T-helper 1 cell (primary cell): Measurements from ENCODE around the gene PRR30.
A peak's percentile ranks its signal among the peaks of the same experiment; 100 is the strongest.
"Not testable (repeated sequence)": the region's sequence is repeated elsewhere in the genome, so short reads cannot be mapped to it uniquely, and the experiment has no call there.

Experiments
- DNase-seq, 5 donors: peaks; one replicate each; pipeline ENCODE4 v3.0.0-alpha.2; 2012 to 2020

The PRR30 gene

GRCh38 chr2:27127883-27128667 is 11.1 kb downstream of the PRR30 start:
- DNase-seq = no peak

- no peak for DNase-seq
These were observed 12.9 kb downstream of the PRR30 start for GRCh38 chr2:27126252-27126710.

GRCh38 chr2:27125104-27125503 is 14.1 kb downstream of the PRR30 start:
- no peak for DNase-seq

- DNase-seq = peak; percentile 49 to 68 (median 59)
These were observed 15.7 kb downstream of the PRR30 start, which contains the start of gene ABHD1 for GRCh38 chr2:27123302-27124150. TSS of gene ABHD1 (plus strand) at chr2:27123815. CDS start at chr2:27123949, 134 bp downstream.

- no peak for DNase-seq
These were observed 16.4 kb downstream of the PRR30 start for GRCh38 chr2:27122791-27123190.

GRCh38 chr2:27121906-27122305 is 17.3 kb downstream of the PRR30 start:
- no peak for DNase-seq

GRCh38 chr2:27119330-27119670 is 19.9 kb downstream of the PRR30 start:
- not testable (repeated sequence) for DNase-seq

- no peak for DNase-seq
These were observed 20.5 kb downstream of the PRR30 start, which contains the start of gene CGREF1 for GRCh38 chr2:27118525-27119329. TSS of gene CGREF1 (minus strand) at chr2:27119128. CDS start at chr2:27104366, 14,762 bp downstream.

- no peak for DNase-seq
These were observed 21.1 kb downstream of the PRR30 start for GRCh38 chr2:27117995-27118524.

GRCh38 chr2:27115519-27115918 is 23.7 kb downstream of the PRR30 start:
- DNase-seq = no peak

- not testable (repeated sequence) for DNase-seq
These were observed 27.7 kb downstream of the PRR30 start for GRCh38 chr2:27111392-27112078.

GRCh38 chr2:27110603-27111352 is 28.4 kb downstream of the PRR30 start:
- DNase-seq = not testable (repeated sequence)

- no peak for DNase-seq
These were observed 30.1 kb downstream of the PRR30 start for GRCh38 chr2:27109083-27109482.

- no peak for DNase-seq
These were observed 31.0 kb downstream of the PRR30 start for GRCh38 chr2:27108221-27108620.

GRCh38 chr2:27105981-27106380 is 33.2 kb downstream of the PRR30 start:
- DNase-seq = no peak

- DNase-seq = no peak
These were observed 36.9 kb downstream of the PRR30 start for GRCh38 chr2:27102329-27102728.

- no peak for DNase-seq
These were observed 39.2 kb downstream of the PRR30 start for GRCh38 chr2:27100036-27100435.

- DNase-seq = no peak
These were observed 39.8 kb downstream of the PRR30 start for GRCh38 chr2:27099334-27099955.

GRCh38 chr2:27097341-27097740 is 41.9 kb downstream of the PRR30 start:
- no peak for DNase-seq

GRCh38 chr2:27096748-27097297 is 42.4 kb downstream of the PRR30 start:
- no peak for DNase-seq
